ENCODE results near the gene OR9Q1. TPM values are rescaled to one million over a fixed set of nuclear protein-coding genes. Genes with fewer than 3 reads are reported as not detected.

The OR9Q1 gene
- total and polyA plus RNA-seq, 2 of the 13 experiments (the other 11 are each of a cell fraction or from before 2014, with no cell fraction given), result not detected

DNA sequence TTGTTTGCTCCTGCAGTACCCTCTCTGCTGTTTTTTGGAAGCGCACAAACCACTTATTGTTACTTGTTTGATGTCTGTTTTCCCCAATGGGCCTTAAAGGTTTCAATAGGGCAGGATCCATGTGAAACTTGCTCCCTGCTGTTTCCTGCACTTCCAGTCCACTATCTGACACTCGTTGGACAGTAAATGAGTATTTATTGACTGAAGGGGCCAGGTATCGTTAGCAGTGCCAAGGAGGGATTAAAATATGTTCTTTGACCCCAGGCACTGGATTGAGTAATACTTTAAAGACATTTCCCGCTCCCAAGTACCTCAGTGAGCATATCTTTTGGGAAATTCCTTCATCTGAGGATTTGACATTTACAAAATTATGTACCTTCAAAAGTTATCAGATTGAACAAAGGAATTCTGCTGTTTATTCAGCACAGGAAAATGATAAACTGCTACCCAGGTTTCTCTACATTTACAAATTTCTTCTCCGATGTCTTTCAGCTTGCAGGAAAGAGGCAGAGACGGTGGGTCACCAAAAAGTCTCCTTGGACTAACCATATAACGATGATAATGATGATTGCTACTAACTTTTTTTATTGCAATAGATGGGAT lies 141.9 kb downstream of the OR9Q1 start (continued):
- TF ChIP-seq DBP (CRISPR knock-in tag; IDR thresholded peaks at IDR 0.05; ENCODE audit: not compliant biosample characterization) (no peak), ZBTB43 (CRISPR knock-in tag; conservative IDR thresholded peaks at IDR 0.05) (no peak), ZNF382 (CRISPR knock-in tag; IDR thresholded peaks at IDR 0.05; ENCODE audit: borderline replicate concordance) (no peak), ZNF746 (CRISPR knock-in tag; IDR thresholded peaks at IDR 0.05) (no peak), ZNF20 (CRISPR knock-in tag; IDR thresholded peaks at IDR 0.05) (no peak), ZNF567 (CRISPR knock-in tag; IDR thresholded peaks at IDR 0.05; ENCODE audit: borderline replicate concordance) (no peak), ZNF337 (CRISPR knock-in tag; IDR thresholded peaks at IDR 0.05; ENCODE audit: borderline replicate concordance, low read depth) (no peak), TCF12 (IDR thresholded peaks at IDR 0.05) (no peak), TCF12 (CRISPR knock-in tag; IDR thresholded peaks at IDR 0.05) (no peak), MTA1 (CRISPR knock-in tag; IDR thresholded peaks at IDR 0.05; ENCODE audit: borderline replicate concordance) (peak; percentile 26; the same call in 1 of the 2 replicates), ZNF224 (CRISPR knock-in tag; IDR thresholded peaks at IDR 0.05) (no peak), HMG20A (CRISPR knock-in tag; IDR thresholded peaks at IDR 0.05; ENCODE audit: borderline replicate concordance) (peak; percentile 93), HNRNPLL (IDR thresholded peaks at IDR 0.05; ENCODE audit: low read depth, low read length, poor library complexity, severe bottlenecking) (no peak), ZNF354B (CRISPR knock-in tag; IDR thresholded peaks at IDR 0.05) (no peak), HMG20B (CRISPR knock-in tag; conservative IDR thresholded peaks at IDR 0.05) (peak; percentile 80; the same call in 1 of the 2 replicates), ARID2 (CRISPR knock-in tag; IDR thresholded peaks at IDR 0.05; ENCODE audit: borderline replicate concordance) (no peak)
- TF ChIP-seq, protein P1, sequence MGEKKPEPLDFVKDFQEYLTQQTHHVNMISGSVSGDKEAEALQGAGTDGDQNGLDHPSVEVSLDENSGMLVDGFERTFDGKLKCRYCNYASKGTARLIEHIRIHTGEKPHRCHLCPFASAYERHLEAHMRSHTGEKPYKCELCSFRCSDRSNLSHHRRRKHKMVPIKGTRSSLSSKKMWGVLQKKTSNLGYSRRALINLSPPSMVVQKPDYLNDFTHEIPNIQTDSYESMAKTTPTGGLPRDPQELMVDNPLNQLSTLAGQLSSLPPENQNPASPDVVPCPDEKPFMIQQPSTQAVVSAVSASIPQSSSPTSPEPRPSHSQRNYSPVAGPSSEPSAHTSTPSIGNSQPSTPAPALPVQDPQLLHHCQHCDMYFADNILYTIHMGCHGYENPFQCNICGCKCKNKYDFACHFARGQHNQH (CRISPR knock-in tag; IDR thresholded peaks at IDR 0.05), result peak; percentile 41; the same call in 1 of the 2 replicates
- TF ChIP-seq, protein P2, sequence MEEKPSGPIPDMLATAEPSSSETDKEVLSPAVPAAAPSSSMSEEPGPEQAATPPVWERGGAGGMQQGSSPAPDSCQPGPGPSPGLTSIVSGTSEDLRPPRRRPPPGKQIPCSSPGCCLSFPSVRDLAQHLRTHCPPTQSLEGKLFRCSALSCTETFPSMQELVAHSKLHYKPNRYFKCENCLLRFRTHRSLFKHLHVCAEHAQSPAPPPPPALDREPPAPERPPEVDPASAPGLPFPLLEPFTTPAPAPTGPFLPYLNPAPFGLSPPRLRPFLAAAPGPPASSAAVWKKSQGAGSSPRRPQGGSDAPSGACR (CRISPR knock-in tag; IDR thresholded peaks at IDR 0.05), result peak; percentile 85; the same call in 1 of the 2 replicates
- TF ChIP-seq, protein P3, sequence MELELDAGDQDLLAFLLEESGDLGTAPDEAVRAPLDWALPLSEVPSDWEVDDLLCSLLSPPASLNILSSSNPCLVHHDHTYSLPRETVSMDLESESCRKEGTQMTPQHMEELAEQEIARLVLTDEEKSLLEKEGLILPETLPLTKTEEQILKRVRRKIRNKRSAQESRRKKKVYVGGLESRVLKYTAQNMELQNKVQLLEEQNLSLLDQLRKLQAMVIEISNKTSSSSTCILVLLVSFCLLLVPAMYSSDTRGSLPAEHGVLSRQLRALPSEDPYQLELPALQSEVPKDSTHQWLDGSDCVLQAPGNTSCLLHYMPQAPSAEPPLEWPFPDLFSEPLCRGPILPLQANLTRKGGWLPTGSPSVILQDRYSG (CRISPR knock-in tag; IDR thresholded peaks at IDR 0.05), result no peak
- TF ChIP-seq, protein P4, sequence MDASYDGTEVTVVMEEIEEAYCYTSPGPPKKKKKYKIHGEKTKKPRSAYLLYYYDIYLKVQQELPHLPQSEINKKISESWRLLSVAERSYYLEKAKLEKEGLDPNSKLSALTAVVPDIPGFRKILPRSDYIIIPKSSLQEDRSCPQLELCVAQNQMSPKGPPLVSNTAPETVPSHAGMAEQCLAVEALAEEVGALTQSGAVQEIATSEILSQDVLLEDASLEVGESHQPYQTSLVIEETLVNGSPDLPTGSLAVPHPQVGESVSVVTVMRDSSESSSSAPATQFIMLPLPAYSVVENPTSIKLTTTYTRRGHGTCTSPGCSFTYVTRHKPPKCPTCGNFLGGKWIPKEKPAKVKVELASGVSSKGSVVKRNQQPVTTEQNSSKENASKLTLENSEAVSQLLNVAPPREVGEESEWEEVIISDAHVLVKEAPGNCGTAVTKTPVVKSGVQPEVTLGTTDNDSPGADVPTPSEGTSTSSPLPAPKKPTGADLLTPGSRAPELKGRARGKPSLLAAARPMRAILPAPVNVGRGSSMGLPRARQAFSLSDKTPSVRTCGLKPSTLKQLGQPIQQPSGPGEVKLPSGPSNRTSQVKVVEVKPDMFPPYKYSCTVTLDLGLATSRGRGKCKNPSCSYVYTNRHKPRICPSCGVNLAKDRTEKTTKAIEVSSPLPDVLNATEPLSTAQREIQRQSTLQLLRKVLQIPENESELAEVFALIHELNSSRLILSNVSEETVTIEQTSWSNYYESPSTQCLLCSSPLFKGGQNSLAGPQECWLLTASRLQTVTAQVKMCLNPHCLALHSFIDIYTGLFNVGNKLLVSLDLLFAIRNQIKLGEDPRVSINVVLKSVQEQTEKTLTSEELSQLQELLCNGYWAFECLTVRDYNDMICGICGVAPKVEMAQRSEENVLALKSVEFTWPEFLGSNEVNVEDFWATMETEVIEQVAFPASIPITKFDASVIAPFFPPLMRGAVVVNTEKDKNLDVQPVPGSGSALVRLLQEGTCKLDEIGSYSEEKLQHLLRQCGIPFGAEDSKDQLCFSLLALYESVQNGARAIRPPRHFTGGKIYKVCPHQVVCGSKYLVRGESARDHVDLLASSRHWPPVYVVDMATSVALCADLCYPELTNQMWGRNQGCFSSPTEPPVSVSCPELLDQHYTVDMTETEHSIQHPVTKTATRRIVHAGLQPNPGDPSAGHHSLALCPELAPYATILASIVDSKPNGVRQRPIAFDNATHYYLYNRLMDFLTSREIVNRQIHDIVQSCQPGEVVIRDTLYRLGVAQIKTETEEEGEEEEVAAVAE (CRISPR knock-in tag; IDR thresholded peaks at IDR 0.05; ENCODE audit: borderline replicate concordance), result 0 out of 2 replicates have a peak, but pooled peaks have one; percentile 72
